ENCODE measurements around the gene FOXP1. TPM values are rescaled to one million over a fixed set of nuclear protein-coding genes. Genes with fewer than 3 reads are reported as not detected.

FOXP1 gene
- total and polyA plus RNA-seq, 2 experiments from 2014 or later, result 121 to 132 TPM

DNA sequence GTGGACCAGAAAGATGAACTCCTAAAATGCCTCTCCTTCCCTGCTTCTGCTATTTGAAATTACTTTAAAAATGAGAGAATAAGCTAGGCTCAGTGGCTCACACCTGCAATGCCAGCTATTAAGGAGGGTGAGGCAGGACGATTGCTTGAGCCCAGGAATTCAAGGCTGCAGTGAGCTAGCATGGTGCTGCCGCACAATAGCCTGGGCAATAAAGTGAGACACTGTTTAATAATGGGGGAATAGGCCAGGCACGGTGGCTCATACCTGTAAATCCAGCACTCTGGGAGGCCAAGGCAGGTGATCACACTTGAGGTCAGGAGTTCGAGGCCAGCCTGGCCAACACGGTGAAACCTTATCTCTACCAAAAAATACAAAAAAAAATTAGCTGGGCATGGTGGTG is 271.1 kb downstream of the FOXP1 start:
- Histone ChIP-seq H3K27me3 (no peaks in the 10 kb centered on the region), H3K4me3 (no peak overlapping the region), H3K9me3 (ENCODE audit: low read depth) (no peaks in the 10 kb centered on the region), H3K27ac (no peak overlapping the region), H3K36me3 (no peaks in the 10 kb centered on the region), H3K4me1 (ENCODE audit: low read depth) (peaks cover 13% of the 10 kb centered on the region)
- TF ChIP-seq, protein P1, sequence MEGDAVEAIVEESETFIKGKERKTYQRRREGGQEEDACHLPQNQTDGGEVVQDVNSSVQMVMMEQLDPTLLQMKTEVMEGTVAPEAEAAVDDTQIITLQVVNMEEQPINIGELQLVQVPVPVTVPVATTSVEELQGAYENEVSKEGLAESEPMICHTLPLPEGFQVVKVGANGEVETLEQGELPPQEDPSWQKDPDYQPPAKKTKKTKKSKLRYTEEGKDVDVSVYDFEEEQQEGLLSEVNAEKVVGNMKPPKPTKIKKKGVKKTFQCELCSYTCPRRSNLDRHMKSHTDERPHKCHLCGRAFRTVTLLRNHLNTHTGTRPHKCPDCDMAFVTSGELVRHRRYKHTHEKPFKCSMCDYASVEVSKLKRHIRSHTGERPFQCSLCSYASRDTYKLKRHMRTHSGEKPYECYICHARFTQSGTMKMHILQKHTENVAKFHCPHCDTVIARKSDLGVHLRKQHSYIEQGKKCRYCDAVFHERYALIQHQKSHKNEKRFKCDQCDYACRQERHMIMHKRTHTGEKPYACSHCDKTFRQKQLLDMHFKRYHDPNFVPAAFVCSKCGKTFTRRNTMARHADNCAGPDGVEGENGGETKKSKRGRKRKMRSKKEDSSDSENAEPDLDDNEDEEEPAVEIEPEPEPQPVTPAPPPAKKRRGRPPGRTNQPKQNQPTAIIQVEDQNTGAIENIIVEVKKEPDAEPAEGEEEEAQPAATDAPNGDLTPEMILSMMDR (IDR thresholded peaks at IDR 0.05; ENCODE audit: low read depth, low read length), result no peak
- DNase-seq (ENCODE audit: low read depth in 1 of 2, low spot score in 1 of 2), result no peak

DNA sequence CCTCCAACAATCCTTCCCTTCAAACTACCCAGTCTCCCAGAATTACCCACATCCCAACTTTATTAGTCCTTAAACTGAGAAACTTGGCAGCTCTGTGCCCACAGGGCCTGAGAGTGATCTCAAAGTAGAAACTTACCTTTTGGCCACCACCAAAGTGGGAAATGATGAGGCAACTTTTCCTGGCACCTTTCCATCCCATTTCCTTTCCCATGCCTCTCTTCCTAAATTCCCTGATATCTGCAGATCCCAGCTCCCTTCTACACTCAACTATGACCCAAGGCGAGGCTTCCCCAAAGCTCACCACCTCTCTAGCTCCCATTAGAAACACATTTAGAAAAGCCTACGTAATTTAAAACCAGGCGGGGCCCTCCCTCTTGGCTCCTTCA is 271.9 kb downstream of the FOXP1 start:
- H3K4me3 ChIP-seq, result no peak overlapping the region
- TF ChIP-seq, protein P1 (IDR thresholded peaks at IDR 0.05; ENCODE audit: low read depth, low read length), result no peak
- H3K36me3 ChIP-seq, result no peaks in the 10 kb centered on the region
- H3K27ac ChIP-seq, result no peak overlapping the region
- no peaks in the 10 kb centered on the region for H3K9me3 ChIP-seq (ENCODE audit: low read depth)
- DNase-seq (ENCODE audit: low read depth in 1 of 2, low spot score in 1 of 2), result peak in 1 of 2 donors; percentile 44
- peaks cover 20% of the 10 kb centered on the region for H3K4me1 ChIP-seq (ENCODE audit: low read depth)
- H3K27me3 ChIP-seq, result no peaks in the 10 kb centered on the region

DNA sequence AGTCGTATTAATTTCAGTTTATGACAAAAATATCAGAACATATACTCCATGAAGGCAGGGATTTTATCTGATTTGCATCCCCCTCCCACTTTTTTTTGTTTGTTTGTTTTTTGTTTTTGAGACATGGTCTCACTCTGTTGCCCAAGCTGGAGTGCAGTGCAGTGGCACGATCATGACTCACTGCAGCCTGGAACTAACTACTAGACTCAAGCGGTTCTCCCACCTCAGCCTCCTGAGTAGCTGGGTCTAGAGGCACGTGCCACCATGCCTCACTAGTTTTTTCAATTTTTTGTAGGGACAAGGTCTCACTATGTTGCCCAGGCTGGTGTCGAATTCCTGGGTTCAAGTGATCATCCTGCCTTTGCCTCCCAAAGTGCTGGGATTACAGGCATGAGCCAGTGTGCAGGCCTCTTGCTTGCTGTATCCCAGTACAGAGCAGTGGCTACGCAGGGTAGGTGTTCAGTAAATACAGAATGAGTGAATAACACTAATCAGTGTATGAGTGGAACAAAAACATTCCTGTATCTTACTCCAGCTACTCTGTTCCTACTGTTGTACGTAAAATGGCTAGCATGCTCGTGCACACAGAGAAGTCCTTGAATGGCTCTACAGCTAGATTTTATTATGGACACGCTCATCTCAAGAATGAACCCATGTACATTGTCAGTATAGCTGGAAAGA is 272.4 kb downstream of the FOXP1 start:
- Histone ChIP-seq H3K27me3 (no peaks in the 10 kb centered on the region), H3K36me3 (no peaks in the 10 kb centered on the region), H3K4me1 (ENCODE audit: low read depth) (peaks cover 26% of the 10 kb centered on the region), H3K4me3 (no peak overlapping the region), H3K27ac (peak overlapping the region; percentile 64), H3K9me3 (ENCODE audit: low read depth) (no peaks in the 10 kb centered on the region)
- no peak for DNase-seq (ENCODE audit: low read depth in 1 of 2, low spot score in 1 of 2)
- TF ChIP-seq, protein P1 (IDR thresholded peaks at IDR 0.05; ENCODE audit: low read depth, low read length), result no peak

DNA sequence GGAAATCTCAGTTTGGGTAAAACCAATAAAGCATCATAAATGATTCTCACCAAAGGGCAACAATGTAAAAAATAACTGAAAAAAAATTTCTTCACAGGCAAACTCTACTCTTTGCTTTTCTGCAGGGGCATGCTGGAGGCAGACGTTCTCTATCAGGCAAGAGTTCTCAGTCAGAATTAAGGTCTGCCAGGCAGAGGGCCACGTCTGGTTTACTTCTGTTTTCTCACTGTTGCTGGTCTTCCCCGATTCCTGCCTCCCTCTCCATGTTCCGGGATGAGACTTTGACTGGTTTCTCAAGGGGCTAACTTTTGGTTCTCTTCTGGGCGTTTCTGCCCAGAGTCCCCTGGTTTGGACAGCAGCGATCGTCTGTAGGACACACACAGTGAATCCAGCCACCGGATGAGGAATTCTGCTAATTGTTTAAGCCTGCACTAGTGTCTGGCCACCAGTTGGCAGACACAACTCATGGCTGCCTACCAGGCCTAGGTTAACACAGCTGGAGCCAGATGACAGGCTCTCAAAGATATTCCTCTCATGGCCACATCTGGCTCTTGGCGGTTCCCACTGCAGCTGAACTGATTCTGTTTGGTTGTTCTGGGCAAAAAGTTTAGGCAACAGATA is 273.1 kb downstream of the FOXP1 start:
- Histone ChIP-seq H3K27me3 (no peaks in the 10 kb centered on the region), H3K36me3 (no peaks in the 10 kb centered on the region), H3K27ac (peak overlapping the region; percentile 64), H3K9me3 (ENCODE audit: low read depth) (no peaks in the 10 kb centered on the region), H3K4me1 (ENCODE audit: low read depth) (peaks cover 27% of the 10 kb centered on the region), H3K4me3 (no peak overlapping the region)
- TF ChIP-seq, protein P1 (IDR thresholded peaks at IDR 0.05; ENCODE audit: low read depth, low read length), result peak; percentile 31
- DNase-seq (ENCODE audit: low read depth in 1 of 2, low spot score in 1 of 2), result peak in 1 of 2 donors; percentile 70

DNA sequence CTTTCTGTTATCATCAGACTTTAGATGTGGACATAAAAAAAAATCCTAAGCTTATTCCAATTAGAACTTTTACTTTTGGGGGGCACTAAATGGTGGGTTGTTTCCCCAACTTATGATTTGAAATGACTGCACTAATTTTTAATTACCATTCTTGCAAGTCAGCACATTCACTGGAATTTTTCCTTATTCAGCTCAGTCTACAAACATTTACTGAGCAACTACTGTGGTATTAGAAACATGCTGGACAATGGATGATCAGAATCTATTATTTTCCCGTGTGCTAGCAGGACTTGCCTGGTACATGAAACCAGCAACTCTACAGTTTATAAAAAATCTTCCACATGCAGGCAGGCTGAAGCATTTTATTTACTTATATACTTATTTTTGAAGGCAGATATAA is 273.6 kb downstream of the FOXP1 start:
- H3K9me3 ChIP-seq (ENCODE audit: low read depth), result no peaks in the 10 kb centered on the region
- H3K36me3 ChIP-seq, result no peaks in the 10 kb centered on the region
- H3K27me3 ChIP-seq, result no peaks in the 10 kb centered on the region
- H3K4me1 ChIP-seq (ENCODE audit: low read depth), result peaks cover 25% of the 10 kb centered on the region
- no peak for DNase-seq (ENCODE audit: low read depth in 1 of 2, low spot score in 1 of 2)
- no peak overlapping the region for H3K4me3 ChIP-seq
- peak overlapping the region; percentile 64 for H3K27ac ChIP-seq
- TF ChIP-seq, protein P1 (IDR thresholded peaks at IDR 0.05; ENCODE audit: low read depth, low read length), result no peak

Data from cardiac muscle cell (in vitro differentiated cells and primary cell).